AG20443 (cell line): Measurements from ENCODE around the gene ZBTB17.
"Not testable (repeated sequence)": the region's sequence is repeated elsewhere in the genome, so short reads cannot be mapped to it uniquely, and the experiment has no call there.

Experiments used
- DNase-seq: peaks from one replicate; pipeline ENCODE4 v3.0.0; 2012; ENCODE audit warnings: low spot score, mixed read lengths

ZBTB17 gene

DNA sequence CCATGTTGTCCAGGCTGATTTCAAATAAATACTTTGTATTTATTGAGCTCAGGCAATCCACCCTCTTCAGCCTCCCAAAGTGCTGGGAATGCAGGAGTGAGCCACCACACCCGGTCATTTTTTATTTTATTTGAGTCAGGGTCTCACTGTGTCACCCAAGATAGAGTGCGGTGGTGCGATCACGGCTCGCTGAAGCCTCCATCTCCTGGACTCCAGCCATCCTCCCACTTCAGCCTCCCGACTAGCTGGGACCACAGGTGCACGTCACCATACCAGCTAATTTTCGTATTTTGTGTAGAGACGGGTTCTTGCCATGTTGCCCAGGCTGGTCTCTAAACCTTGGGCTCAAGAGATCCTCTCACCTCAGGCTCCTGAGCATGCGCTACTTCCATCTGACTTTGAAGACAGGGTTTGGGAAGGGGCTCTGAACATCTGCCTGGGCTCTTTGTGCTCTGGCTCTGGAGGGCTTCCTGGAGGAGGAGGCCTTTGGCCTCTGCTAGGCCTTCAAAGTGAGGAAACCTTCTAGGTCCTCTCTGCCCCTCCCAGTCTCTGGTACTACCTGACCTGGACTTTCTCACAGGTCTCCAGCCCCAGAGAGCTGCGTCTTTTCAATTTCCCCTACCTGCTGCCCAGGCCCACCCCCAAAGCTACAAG, 36.2 kb upstream of the ZBTB17 start:
- no peak for DNase-seq

GRCh38 chr1:16010837-16011236, 34.9 kb upstream of the ZBTB17 start:
- no peak for DNase-seq

DNA sequence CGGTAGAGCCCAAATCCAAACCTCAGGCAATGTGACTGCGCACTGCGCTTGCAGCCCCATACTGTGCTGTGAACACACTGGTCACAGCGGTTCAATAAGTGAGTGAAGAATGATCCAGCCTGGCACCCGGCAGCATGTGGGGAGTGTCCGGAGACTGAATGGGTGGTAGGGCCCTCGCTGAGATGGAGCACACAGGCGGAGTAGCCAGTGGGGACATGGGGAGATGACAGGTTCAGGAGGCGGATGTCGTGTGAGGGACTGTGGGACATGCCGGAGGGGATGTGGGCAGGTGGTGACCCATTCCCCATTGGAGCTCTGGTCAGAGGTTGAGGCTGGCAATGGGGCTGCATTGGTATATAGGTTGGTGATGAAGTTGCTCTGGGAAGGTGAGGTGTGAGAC, 33.8 kb upstream of the ZBTB17 start:
- no peak for DNase-seq

GRCh38 chr1:16009030-16009460, 33.1 kb upstream of the ZBTB17 start:
- DNase-seq: peak; percentile 84

DNA sequence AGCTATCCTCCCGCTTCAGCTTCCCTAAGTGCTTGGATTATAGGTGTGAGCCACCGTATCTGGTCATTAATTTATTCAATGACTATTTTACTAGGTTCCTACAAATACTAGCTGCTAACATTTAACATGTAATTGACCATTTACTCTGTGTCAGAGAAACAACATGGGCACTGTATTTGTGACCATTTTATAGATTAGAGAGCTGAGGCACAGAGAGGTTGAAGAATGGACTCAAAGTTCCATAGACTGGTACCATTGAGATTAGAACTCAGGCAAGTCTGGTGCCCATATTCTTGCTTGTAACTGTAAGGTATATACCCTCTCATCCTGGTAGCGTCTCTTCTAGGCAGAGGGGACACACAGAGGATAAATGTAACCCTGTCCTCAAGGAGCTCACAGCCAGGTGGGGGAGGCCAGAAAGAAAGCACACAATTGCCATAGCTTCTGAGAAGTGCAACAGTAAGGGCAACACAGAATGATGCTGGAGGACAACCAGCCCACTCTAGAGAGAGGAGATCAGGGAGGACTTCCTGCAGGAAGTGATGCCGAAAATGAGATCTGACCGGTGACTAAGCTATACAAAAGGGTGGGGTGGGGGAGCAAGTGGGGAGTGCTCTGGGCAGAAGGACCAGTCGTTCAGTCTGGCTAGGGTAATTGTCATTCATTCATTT, 31.9 kb upstream of the ZBTB17 start:
- no peak for DNase-seq

DNA sequence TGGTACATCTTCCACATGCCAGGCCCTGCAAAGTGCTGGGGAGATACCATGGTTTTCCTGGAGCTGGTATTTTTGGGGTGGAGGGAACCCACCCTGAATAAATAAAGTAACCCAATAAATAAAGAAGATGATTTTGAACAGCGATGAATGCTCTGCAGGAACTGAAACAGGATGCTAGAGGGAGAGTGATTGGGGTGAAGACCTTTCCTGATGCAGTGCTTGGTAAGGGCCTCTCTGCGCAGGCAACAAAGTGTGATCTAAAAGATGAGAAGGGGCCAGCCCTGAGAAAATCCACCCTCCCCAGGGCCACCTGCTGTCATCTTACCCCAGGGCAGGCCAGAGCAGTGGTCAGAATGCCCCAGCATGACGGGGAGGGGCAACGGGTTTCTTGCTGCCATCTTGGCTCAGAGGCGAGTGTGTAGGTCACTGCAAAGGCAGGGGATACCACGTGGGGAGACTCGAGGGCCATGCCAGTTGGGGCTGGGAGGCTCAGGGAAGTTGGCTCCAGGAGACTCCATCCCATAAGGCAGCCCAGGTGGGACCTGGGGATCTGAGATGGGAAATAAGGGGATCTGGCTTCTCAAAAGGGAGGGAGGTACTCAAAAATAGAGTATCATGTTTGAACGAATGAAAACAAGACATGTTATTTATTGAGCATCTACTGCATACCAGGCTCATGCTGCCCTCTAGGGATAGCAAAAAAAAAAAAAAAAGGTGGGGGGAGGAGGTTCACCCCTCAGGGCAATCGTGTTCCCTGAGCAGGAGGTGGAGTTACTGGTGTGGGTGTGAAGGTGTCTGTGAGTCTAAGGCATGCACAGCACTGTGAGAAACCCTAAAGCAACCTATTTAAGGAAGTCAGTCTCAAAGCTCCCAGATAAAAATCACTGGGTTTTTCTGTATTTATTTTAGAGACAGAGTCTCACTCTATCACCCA, 30.9 kb upstream of the ZBTB17 start:
- DNase-seq: peak; percentile 47

GRCh38 chr1:16006010-16006409, 30.1 kb upstream of the ZBTB17 start:
- DNase-seq: no peak

GRCh38 chr1:16005597-16005996, 29.7 kb upstream of the ZBTB17 start:
- no peak for DNase-seq

DNA sequence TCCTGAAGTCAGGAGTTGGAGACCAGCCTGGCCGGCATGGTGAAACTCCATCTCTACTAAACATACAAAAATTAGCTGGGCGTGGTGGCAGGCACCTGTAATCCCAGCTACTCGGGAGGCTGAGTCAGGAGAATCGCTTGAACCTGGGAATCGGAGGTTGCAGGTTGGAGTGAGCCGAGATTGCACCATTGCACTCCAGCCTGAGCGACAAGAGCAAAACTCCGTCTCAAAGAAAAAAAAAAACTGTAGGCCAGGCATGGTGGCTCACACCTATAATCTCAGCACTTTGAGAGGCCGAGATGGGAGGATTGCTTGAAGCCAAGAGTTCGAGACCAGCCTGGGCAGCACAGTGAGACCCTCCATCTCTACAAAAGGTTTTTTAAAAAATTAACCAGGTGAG, 25.4 kb upstream of the ZBTB17 start:
- DNase-seq: not testable (repeated sequence)

DNA sequence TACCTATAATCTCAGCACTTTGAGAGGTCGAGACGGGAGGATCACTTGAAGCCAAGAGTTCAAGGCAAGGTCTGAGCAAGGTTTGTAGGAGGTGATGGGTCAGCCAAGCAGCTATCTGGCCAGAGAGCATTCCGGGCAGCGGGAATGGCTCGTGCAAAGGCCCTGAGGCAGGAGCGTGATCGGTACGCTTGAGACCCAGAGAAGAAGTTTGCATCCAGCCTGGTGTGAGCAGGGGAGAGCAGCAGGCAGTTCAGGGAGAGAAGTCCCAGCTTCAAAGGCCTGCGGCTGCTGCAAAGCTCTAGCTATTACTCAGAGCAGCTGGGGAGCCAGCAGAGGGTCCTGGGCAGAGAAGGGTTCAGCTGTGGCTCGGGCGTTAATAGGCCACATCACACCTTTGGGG, 23.0 kb upstream of the ZBTB17 start:
- DNase-seq: no peak

GRCh38 chr1:15997637-15998280, 21.9 kb upstream of the ZBTB17 start:
- no peak for DNase-seq

GRCh38 chr1:15997076-15997585, 21.2 kb upstream of the ZBTB17 start:
- DNase-seq: no peak

DNA sequence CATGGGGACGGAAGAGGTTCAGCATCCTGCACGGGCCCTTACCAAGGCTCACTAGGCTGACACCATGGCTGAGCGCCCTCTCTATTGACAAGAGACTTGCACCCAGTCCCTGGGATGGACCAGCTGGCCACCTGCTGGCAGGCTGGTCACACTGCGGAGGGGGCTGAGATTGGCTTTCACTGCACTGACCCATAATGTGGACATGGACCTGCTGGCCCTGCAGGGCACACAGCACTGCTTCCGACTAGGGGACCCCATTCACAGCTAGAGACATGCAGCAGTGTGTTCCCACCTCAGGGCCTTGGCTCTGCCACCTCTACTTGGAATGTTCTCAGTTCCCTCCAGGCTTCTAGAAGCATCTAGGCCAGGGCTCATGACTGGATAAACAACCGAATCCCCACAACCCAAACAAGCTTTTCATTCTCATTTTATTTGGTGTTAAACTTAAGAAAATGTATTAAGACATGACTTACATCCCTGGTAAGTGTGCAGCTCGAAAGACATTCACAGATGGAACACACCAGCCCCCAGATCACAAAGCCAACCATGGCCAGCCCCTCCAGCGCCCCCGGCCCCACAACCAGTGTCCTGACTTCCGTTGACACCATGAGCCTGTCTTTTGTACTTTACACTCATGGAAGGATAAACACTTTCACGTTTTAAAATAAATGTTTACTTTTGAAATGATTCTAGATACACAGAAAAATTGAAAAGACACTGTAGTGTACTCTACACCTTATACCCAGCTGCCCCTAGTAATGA, 18.9 kb upstream of the ZBTB17 start:
- peak; percentile 84 for DNase-seq

DNA sequence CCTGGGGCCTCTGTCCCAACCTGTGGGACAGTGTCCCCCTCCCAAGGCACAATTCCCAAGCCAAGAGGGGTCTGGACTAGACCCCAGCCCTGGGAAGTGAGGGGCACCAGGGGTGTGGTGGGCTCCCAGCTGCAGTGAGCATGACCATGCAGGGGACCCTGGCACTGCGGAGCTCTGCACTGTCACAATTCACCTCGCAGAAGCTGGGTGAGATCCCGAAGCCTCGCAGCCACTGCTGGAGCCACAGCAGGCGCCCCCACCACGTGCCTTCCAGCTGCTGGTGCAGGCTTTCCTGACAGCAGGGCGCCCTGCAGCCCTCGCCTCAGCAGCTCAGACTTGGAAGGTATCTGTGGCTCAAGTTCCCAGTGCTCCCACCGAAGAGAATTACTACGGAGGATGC, 18.2 kb upstream of the ZBTB17 start:
- DNase-seq: no peak

DNA sequence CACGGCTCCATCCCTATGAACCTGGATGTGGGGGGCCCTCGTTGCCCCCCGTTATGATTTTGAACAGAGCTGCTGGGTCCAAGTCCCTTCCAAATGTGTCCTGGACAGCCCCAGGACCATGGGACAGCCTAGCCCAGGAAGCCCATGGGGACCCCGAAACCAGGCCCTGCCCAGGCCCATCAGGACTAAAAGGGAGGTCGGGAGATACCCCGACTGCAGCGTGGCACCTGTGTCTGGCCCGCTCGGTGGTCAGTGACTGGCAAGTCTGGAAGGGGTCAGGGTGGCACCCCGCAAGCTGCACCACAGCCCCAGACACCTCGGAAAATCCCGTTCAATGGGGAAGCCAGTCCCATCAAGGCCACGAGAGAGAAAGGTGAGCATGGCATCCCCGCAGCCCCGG, 17.8 kb upstream of the ZBTB17 start:
- DNase-seq: no peak

GRCh38 chr1:15992582-15993500, 16.9 kb upstream of the ZBTB17 start:
- DNase-seq: no peak

DNA sequence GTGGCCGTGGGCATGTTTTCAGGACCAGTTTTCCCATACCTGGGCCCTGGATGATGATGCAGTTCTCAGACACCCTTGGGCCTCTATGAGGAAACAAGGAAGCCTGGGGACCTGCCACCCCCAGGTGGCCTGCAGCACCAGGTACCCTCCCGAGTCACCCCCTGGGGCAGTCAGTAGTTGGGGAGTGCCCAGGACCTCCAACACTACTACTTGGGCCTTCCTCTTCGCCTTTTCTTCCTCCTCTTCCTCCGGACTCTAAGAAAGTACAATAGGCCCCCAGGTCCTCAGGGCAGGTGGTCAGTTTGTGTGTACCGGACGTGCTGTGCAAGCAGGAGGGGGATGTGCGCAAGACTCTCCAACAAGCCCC, 16.3 kb upstream of the ZBTB17 start:
- no peak for DNase-seq

DNA sequence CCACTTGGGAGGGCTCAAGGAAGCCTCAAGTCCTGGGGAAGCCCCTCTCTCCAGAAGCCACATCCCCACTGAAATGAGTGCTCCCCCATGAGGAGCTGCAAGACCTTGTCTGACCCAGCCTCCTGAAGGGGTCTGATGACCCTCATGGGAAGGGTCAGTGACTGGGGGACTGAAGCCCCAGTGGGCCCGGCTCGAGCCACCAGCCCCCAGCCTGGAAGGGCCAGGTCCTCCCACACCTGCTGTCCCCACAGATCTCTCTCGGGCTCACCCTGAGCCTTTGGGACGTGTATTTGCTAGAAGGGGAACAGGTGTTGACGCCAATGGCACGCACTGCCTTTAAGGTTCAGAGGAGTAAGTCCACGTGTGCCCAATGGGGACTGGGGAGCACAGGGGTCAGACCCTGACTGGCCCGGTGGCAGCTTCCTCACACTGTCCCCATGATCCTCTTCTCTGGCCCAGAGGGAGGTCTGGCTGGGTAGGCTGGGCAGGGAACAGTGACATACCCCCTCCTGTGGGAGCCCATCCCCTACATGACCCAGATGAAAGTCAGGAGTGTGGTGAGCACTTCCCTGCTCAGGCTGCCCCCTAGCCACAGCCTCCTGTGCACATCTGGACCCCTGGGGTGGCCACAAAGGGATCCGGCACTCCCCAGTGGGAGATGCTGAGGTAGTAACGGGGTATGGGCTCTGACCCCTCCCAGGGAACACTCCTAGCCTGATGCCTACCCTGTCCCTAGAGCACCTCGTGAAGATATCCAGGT, 15.7 kb upstream of the ZBTB17 start:
- DNase-seq: no peak

DNA sequence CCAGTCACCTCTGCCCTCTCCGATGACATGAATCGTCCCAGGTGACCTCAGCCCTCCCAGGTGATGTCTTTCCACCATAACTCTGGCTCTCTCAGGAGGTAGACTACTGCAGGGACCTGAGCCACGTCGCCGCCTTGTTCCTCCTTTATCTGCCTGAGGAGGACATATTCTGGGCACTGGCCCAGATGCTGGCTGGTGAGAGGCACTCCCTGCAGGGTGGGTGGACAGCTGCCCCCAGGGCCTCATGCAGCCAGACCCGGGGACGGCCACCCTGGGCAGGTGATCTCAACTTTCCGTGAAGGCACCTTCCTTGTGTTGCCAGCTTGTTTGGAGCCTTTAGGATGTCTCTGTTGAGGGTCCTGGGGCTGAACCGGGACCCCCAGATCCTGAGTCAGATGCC, 13.9 kb upstream of the ZBTB17 start:
- no peak for DNase-seq
